A549 (cell line): Measurements from ENCODE around the gene EGFL8. TPM values are rescaled to one million over a fixed set of nuclear protein-coding genes. Genes with fewer than 3 reads are reported as not detected.

ENCODE experiments used
- ATAC-seq, 2 experiments: fragments of 200-7000 bp in 1 of 2; fragments of >200 bp in 1 of 2; cut with Nextera tagmentation in 1 of 2; cut with Tn5 transposase in 1 of 2; 3 replicates each; pipeline versions ENCODE4 v1.8.0 to v1.9.1; 2018 to 2020; ENCODE audit warnings: mild to moderate bottlenecking in 1 of 2, moderate library complexity in 1 of 2
- CTCF ChIA-PET: fragments of 300-600 bp; sonication (Branson Sonifier 250); formaldehyde crosslinking; extraction: SDS; loops from one replicate; lab custom pipeline; 2021; ENCODE audit warnings: antibody characterized with exemption, inconsistent platforms; lab: Yijun Ruan, JAX
- POLR2A ChIA-PET: fragments of 350-600 bp; formaldehyde crosslinking; extraction: SDS; loops from one replicate; lab custom pipeline; 2021; ENCODE audit warnings: antibody characterized with exemption, inconsistent platforms; lab: Yijun Ruan, JAX
- DNase-seq, 2 experiments: peaks; one replicate each; pipeline versions ENCODE4 v3.0.0 to v3.0.0-alpha.2; 2011 to 2016; ENCODE audit warnings: low read depth in 1 of 2, low spot score in 1 of 2
- FAIRE-seq: peaks from 2 replicates; lab custom pipeline; 2011; peaks lifted over from hg19 to GRCh38; lab: Jason Lieb, UNC
- H3K27ac ChIP-seq, 2 experiments: fragments of >200 bp; sonication (Bioruptor Twin); formaldehyde crosslinking; 3 replicates each; pipeline ENCODE4 v1.5.1; 2016 to 2017
- H3K4me1 ChIP-seq: fragments of >200 bp; sonication (Bioruptor Twin); formaldehyde crosslinking; 3 replicates; pipeline ENCODE4 v1.6.1; 2016
- H3K4me2 ChIP-seq: fragments of >200 bp; sonication (Bioruptor Twin); formaldehyde crosslinking; 3 replicates; pipeline ENCODE4 v1.6.1; 2016
- H3K4me3 ChIP-seq: fragments of >200 bp; sonication (Bioruptor Twin); formaldehyde crosslinking; 3 replicates; pipeline ENCODE4 v1.5.1; 2016
- H3K9me3 ChIP-seq: fragments of >200 bp; sonication (Bioruptor Twin); formaldehyde crosslinking; 3 replicates; pipeline ENCODE4 v1.6.1; 2016
- ATOH8 ChIP-seq: fragments of 250-450 bp; sonication (Bioruptor Pico); IDR thresholded peaks from 2 replicates; pipeline ENCODE4 v1.5.0; 2020; ENCODE audit warnings: low read depth, mild to moderate bottlenecking, moderate library complexity
- BHLHE40 ChIP-seq: IDR thresholded peaks from 2 replicates; pipeline ENCODE4 v1.6.1; 2012; ENCODE audit warnings: low read depth, low read length, inconsistent platforms
- CBX2 ChIP-seq: fragments of 200-600 bp; sonication (generic); IDR thresholded peaks from 2 replicates; pipeline ENCODE4 v1.6.1; 2016; ENCODE audit warnings: low read depth, mild to moderate bottlenecking, borderline replicate concordance
- CBX8 ChIP-seq: fragments of 200-600 bp; sonication (generic); IDR thresholded peaks from 2 replicates; pipeline ENCODE4 v1.6.1; 2016
- CEBPB ChIP-seq, 2 experiments: fragments of >200 bp in 1 of 2; sonication (Bioruptor Twin) in 1 of 2; formaldehyde crosslinking in 1 of 2; IDR thresholded peaks; 2 replicates each; pipeline ENCODE4 v1.6.1; 2012 to 2016
- CHD2 ChIP-seq: fragments of 150-350 bp; IDR thresholded peaks from 2 replicates; pipeline ENCODE4 v1.6.1; 2014; ENCODE audit warnings: low read length; ENCODE audit not compliant: partially characterized antibody
- CTCF ChIP-seq: fragments of >200 bp; sonication (Bioruptor Twin); formaldehyde crosslinking; IDR thresholded peaks from 3 replicates; pipeline ENCODE4 v1.5.1; 2016
- EHMT2 ChIP-seq: fragments of 200-600 bp; sonication (generic); IDR thresholded peaks from 2 replicates; pipeline ENCODE4 v1.6.1; 2016; ENCODE audit warnings: antibody characterized with exemption, low read depth, mild to moderate bottlenecking, moderate library complexity
- ELK1 ChIP-seq: fragments of 150-350 bp; IDR thresholded peaks from 2 replicates; pipeline ENCODE4 v1.6.1; 2014; ENCODE audit warnings: low read depth, mild to moderate bottlenecking, low read length
- EP300 ChIP-seq, 2 experiments: fragments of >200 bp; sonication (Bioruptor Twin); formaldehyde crosslinking; IDR thresholded peaks; 2 replicates in 1 of 2; 3 replicates in 1 of 2; pipeline ENCODE4 v1.6.1; 2016 to 2017
- FOSB ChIP-seq: fragments of 250-450 bp; sonication (Bioruptor Pico); IDR thresholded peaks from 2 replicates; pipeline ENCODE4 v1.5.0; 2020; ENCODE audit warnings: mild to moderate bottlenecking, moderate library complexity
- FOXS1 ChIP-seq: fragments of 250-450 bp; sonication (Bioruptor Pico); IDR thresholded peaks from 2 replicates; pipeline ENCODE4 v1.5.0; 2020; ENCODE audit warnings: mild to moderate bottlenecking, moderate library complexity
- HDAC2 ChIP-seq: fragments of 200-600 bp; sonication (generic); IDR thresholded peaks from 2 replicates; pipeline ENCODE4 v1.6.1; 2016
- HEYL ChIP-seq: fragments of 250-450 bp; sonication (Bioruptor Pico); IDR thresholded peaks from 2 replicates; pipeline ENCODE4 v1.8.0; 2021; ENCODE audit warnings: mild to moderate bottlenecking, moderate library complexity
- HMGXB4 ChIP-seq: fragments of 250-450 bp; sonication (Bioruptor Pico); IDR thresholded peaks from 2 replicates; pipeline ENCODE4 v1.5.0; 2021; ENCODE audit warnings: mild to moderate bottlenecking, moderate library complexity, borderline replicate concordance
- MAFK ChIP-seq: fragments of 450-650 bp; IDR thresholded peaks from 2 replicates; pipeline ENCODE4 v1.6.1; 2014; ENCODE audit not compliant: partially characterized antibody
- MAX ChIP-seq: IDR thresholded peaks from 2 replicates; pipeline ENCODE4 v1.6.1; 2012
- MYC ChIP-seq: IDR thresholded peaks from 2 replicates; pipeline ENCODE4 v1.6.1; 2012; ENCODE audit warnings: mild to moderate bottlenecking, inconsistent platforms, low read length, improper control_type of control experiment, borderline replicate concordance
- NFE2L2 ChIP-seq: fragments of 150-350 bp; conservative IDR thresholded peaks from 2 replicates; pipeline ENCODE4 v1.6.1; 2014; ENCODE audit warnings: low read length
- NPAS2 ChIP-seq: fragments of 250-450 bp; sonication (Bioruptor Pico); IDR thresholded peaks from 2 replicates; pipeline ENCODE4 v1.8.0; 2022; ENCODE audit warnings: mild to moderate bottlenecking, moderate library complexity, borderline replicate concordance
- NR3C1 ChIP-seq: fragments of >200 bp; sonication (Bioruptor Twin); formaldehyde crosslinking; IDR thresholded peaks from 3 replicates; pipeline ENCODE4 v1.6.1; 2017
- PHF8 ChIP-seq: fragments of 200-600 bp; sonication (generic); IDR thresholded peaks from 2 replicates; pipeline ENCODE4 v1.6.1; 2016; ENCODE audit warnings: low read depth, mild to moderate bottlenecking, antibody characterized with exemption, moderate library complexity, borderline replicate concordance
- POLR2AphosphoS2 ChIP-seq: conservative IDR thresholded peaks from 2 replicates; pipeline ENCODE4 v1.6.1; 2012; ENCODE audit warnings: low read length, improper control_type of control experiment, inconsistent platforms
- RCOR1 ChIP-seq: fragments of 150-350 bp; IDR thresholded peaks from 2 replicates; pipeline ENCODE4 v1.6.1; 2014; ENCODE audit warnings: antibody characterized with exemption, low read length, low read depth
- REST ChIP-seq: fragments of 200-600 bp; sonication (generic); IDR thresholded peaks from 2 replicates; pipeline ENCODE4 v1.6.1; 2016; ENCODE audit warnings: antibody characterized with exemption, mild to moderate bottlenecking, moderate library complexity
- RFX5 ChIP-seq: fragments of 450-650 bp; IDR thresholded peaks from 2 replicates; pipeline ENCODE4 v1.7.1; 2014; ENCODE audit warnings: antibody characterized with exemption, mild to moderate bottlenecking, moderate library complexity
- RNF2 ChIP-seq: fragments of 200-600 bp; sonication (generic); IDR thresholded peaks from 2 replicates; pipeline ENCODE4 v1.6.1; 2016; ENCODE audit warnings: low read depth, mild to moderate bottlenecking, antibody characterized with exemption, moderate library complexity, borderline replicate concordance
- SMC3 ChIP-seq: fragments of >200 bp; sonication (Bioruptor Twin); formaldehyde crosslinking; IDR thresholded peaks from 3 replicates; pipeline ENCODE4 v1.6.1; 2018; ENCODE audit warnings: inconsistent platforms
- TP53 ChIP-seq: fragments of 250-450 bp; sonication (Bioruptor Pico); IDR thresholded peaks from 2 replicates; pipeline ENCODE4 v1.5.0; 2021; ENCODE audit warnings: mild to moderate bottlenecking, moderate library complexity
- ZFP36 ChIP-seq: fragments of 450-650 bp; IDR thresholded peaks from 2 replicates; pipeline ENCODE4 v1.6.1; 2014; ENCODE audit warnings: borderline replicate concordance; ENCODE audit not compliant: partially characterized antibody
- ZSCAN20 ChIP-seq: fragments of 250-450 bp; sonication (Bioruptor Pico); IDR thresholded peaks from 2 replicates; pipeline ENCODE4 v1.8.0; 2022; ENCODE audit warnings: mild to moderate bottlenecking, moderate library complexity
- WGBS: methylation state at CpG from one replicate; pipeline ENCODE4 v1.1.6; 2017; ENCODE audit errors: missing lambda C conversion rate; 5-methylcytosine and 5-hydroxymethylcytosine counted together
- polyA plus RNA-seq, 4 experiments: library from polyadenylated mRNA; depleted of rRNA in 3 of 4; stranded (reverse); fragments of >200 nt; fragmentation: RNase III in 1 of 4; extraction: RNeasy Plus Mini Kit Qiagen cat#74134 plus additional on column Dnase treatment in 1 of 4; gene quantifications; 2 replicates in 3 of 4; 3 replicates in 1 of 4; pipeline ENCODE4 v1.2.3, GENCODE V29; 2011 to 2017

EGFL8 gene
- polyA plus RNA-seq, 2 of the 4 experiments (the other 2 are of a cell fraction): 2.0 to 3.1 TPM

GRCh38 chr6:32137454-32137853 lies 26.9 kb upstream of the EGFL8 start:
- Histone ChIP-seq H3K27ac (no peak overlapping the region), H3K4me2 (no peak overlapping the region)
- TF ChIP-seq NR3C1 (no peak), FOXS1 (CRISPR knock-in tag) (no peak), TP53 (CRISPR knock-in tag) (no peak), HDAC2 (no peak), NPAS2 (no peak), FOSB (CRISPR knock-in tag) (no peak), ZFP36 (no peak), MYC (no peak), ZSCAN20 (CRISPR knock-in tag) (no peak), RFX5 (no peak), NFE2L2 (no peak), HEYL (CRISPR knock-in tag) (no peak), CBX2 (no peak), BHLHE40 (no peak), ELK1 (no peak), HMGXB4 (CRISPR knock-in tag) (no peak), CEBPB (IDR thresholded peaks at IDR 0.05) (no peak), REST (no peak), CBX8 (no peak), RCOR1 (no peak)
- TF ChIP-seq, all 56 proteins: peak for 0
- ChIA-PET POLR2A (no interaction called here), CTCF (interaction anchor here (0.7 kb wide), 1 partner anchor 13 kb away, joined by 3 read pairs; no protein-coding TSS in a partner anchor)
- no peaks in the 10 kb centered on the region for H3K4me1 ChIP-seq
- no peak overlapping the region for H3K4me3 ChIP-seq
- FAIRE-seq (no peak), ATAC-seq (no peak), DNase-seq (no peak)
- H3K9me3 ChIP-seq: no peaks in the 10 kb centered on the region

- CTCF ChIA-PET: interaction anchor here (0.9 kb wide), 1 partner anchor 45 kb away, joined by 3 read pairs; no protein-coding TSS in a partner anchor
- Histone ChIP-seq H3K4me1 (no peaks in the 10 kb centered on the region), H3K4me2 (no peak overlapping the region), H3K9me3 (no peaks in the 10 kb centered on the region), H3K4me3 (no peak overlapping the region), H3K27ac (no peak overlapping the region)
- no peak for FAIRE-seq
- DNase-seq: no peak
- ATAC-seq: no peak
- WGBS: 65% methylated on average over 5 of the region's 5 CpGs
- POLR2A ChIA-PET: interaction anchor here (0.7 kb wide), 1 partner anchor 12 kb away, joined by 3 read pairs; the partner anchor contains the start of gene ATF6B
- TF ChIP-seq ATOH8 (CRISPR knock-in tag): no peak
- TF ChIP-seq NFE2L2: no peak
- TF ChIP-seq SMC3: no peak
- TF ChIP-seq MAFK: no peak
- TF ChIP-seq EHMT2: no peak
- TF ChIP-seq EP300 (IDR thresholded peaks at IDR 0.05): no peak
- TF ChIP-seq RNF2: no peak
- TF ChIP-seq CTCF: no peak
- no peak for TF ChIP-seq MAX
- TF ChIP-seq RCOR1: no peak
- no peak for TF ChIP-seq POLR2AphosphoS2
- no peak for TF ChIP-seq PHF8
- TF ChIP-seq CHD2: no peak
Observed at GRCh38 chr6:32139590-32139989, 24.8 kb upstream of the EGFL8 start.
